WTC11 (cell line): Measurements from ENCODE around the gene ZNF74. TPM values are rescaled to one million over a fixed set of nuclear protein-coding genes. Genes with fewer than 3 reads are reported as not detected.
"Not testable (repeated sequence)": the region's sequence is repeated elsewhere in the genome, so short reads cannot be mapped to it uniquely, and the experiment has no call there.

Source experiments
- ATAC-seq: fragments of 200-7000 bp; cut with Tn5 transposase; 2 replicates; pipeline ENCODE4 v1.10.0; 2021; ENCODE audit warnings: mild to moderate bottlenecking, moderate library complexity
- CTCF ChIA-PET: fragments of 300-600 bp; sonication (Branson Sonifier 250); formaldehyde crosslinking; loops from one replicate; lab custom pipeline; 2021; ENCODE audit warnings: antibody characterized with exemption; lab: Charles Lee
- POLR2A ChIA-PET: fragments of 350-600 bp; sonication (Branson Sonifier 250); formaldehyde crosslinking; loops from one replicate; lab custom pipeline; 2021; ENCODE audit warnings: antibody characterized with exemption; lab: Charles Lee
- DNase-seq: peaks from one replicate; pipeline ENCODE4 v3.0.0; 2021; ENCODE audit warnings: low spot score
- H3K27ac Mint-ChIP-seq: 2 replicates; pipeline ENCODE4 v1.8.0; 2021; ENCODE audit warnings: mixed read lengths
- H3K27me3 Mint-ChIP-seq: 2 replicates; pipeline ENCODE4 v1.8.0; 2021; ENCODE audit warnings: low read depth, mild to moderate bottlenecking, moderate library complexity, mixed read lengths
- H3K36me3 Mint-ChIP-seq: 2 replicates; pipeline ENCODE4 v1.8.0; 2021; ENCODE audit warnings: mixed read lengths
- H3K4me1 Mint-ChIP-seq: 2 replicates; pipeline ENCODE4 v1.8.0; 2022; ENCODE audit warnings: mixed read lengths
- H3K4me3 Mint-ChIP-seq: 2 replicates; pipeline ENCODE4 v1.8.0; 2021; ENCODE audit warnings: mild to moderate bottlenecking, moderate library complexity, mixed read lengths
- H3K9me3 Mint-ChIP-seq: 2 replicates; pipeline ENCODE4 v1.8.0; 2021; ENCODE audit warnings: mixed read lengths
- CBFB ChIP-seq: sonication (generic); formaldehyde crosslinking; IDR thresholded peaks from 2 replicates; pipeline ENCODE4 v1.8.1; 2022; ENCODE audit warnings: mild to moderate bottlenecking, low read depth, missing genetic modification reagents
- CDX4 ChIP-seq: fragments of 250-450 bp; sonication (Bioruptor Pico); IDR thresholded peaks from 2 replicates; pipeline ENCODE4 v1.9.0; 2021; ENCODE audit warnings: moderate library complexity, mild to moderate bottlenecking, inconsistent platforms, borderline replicate concordance
- E2F1 ChIP-seq: sonication (generic); formaldehyde crosslinking; IDR thresholded peaks from 2 replicates; pipeline ENCODE4 v1.8.0; 2022; ENCODE audit warnings: mild to moderate bottlenecking, missing genetic modification reagents
- GABPB1 ChIP-seq: sonication (generic); formaldehyde crosslinking; IDR thresholded peaks from 2 replicates; pipeline ENCODE4 v1.8.1; 2023; ENCODE audit warnings: mild to moderate bottlenecking, missing genetic modification reagents
- HMGA2 ChIP-seq: fragments of 250-450 bp; sonication (Bioruptor Pico); IDR thresholded peaks from 2 replicates; pipeline ENCODE4 v1.4.0; 2021; ENCODE audit warnings: mild to moderate bottlenecking, moderate library complexity
- HMGXB4 ChIP-seq: sonication (generic); formaldehyde crosslinking; IDR thresholded peaks from 2 replicates; pipeline ENCODE4 v1.8.1; 2023; ENCODE audit warnings: mild to moderate bottlenecking, moderate library complexity, missing genetic modification reagents
- KAT7 ChIP-seq: sonication (generic); formaldehyde crosslinking; IDR thresholded peaks from 2 replicates; pipeline ENCODE4 v1.8.1; 2023; ENCODE audit warnings: missing genetic modification reagents, mild to moderate bottlenecking, borderline replicate concordance
- NFATC4 ChIP-seq: fragments of 250-450 bp; sonication (Bioruptor Pico); IDR thresholded peaks from 2 replicates; pipeline ENCODE4 v1.9.0; 2021; ENCODE audit warnings: mild to moderate bottlenecking
- OVOL2 ChIP-seq: fragments of 250-450 bp; sonication (Bioruptor Pico); IDR thresholded peaks from 2 replicates; pipeline ENCODE4 v1.9.0; 2021; ENCODE audit warnings: mild to moderate bottlenecking, borderline replicate concordance
- RELA ChIP-seq: sonication (generic); formaldehyde crosslinking; IDR thresholded peaks from 2 replicates; pipeline ENCODE4 v1.8.1; 2022; ENCODE audit warnings: missing genetic modification reagents, mild to moderate bottlenecking, borderline replicate concordance
- SMAD3 ChIP-seq: sonication (generic); formaldehyde crosslinking; IDR thresholded peaks from 2 replicates; pipeline ENCODE4 v1.8.0; 2022; ENCODE audit warnings: missing genetic modification reagents, mild to moderate bottlenecking, borderline replicate concordance
- STAT6 ChIP-seq: sonication (generic); formaldehyde crosslinking; conservative IDR thresholded peaks from 2 replicates; pipeline ENCODE4 v1.8.1; 2023; ENCODE audit warnings: mild to moderate bottlenecking, low read depth, missing genetic modification reagents, moderate library complexity
- TEAD4 ChIP-seq: sonication (generic); formaldehyde crosslinking; IDR thresholded peaks from 2 replicates; pipeline ENCODE4 v1.8.0; 2022; ENCODE audit warnings: mild to moderate bottlenecking, missing genetic modification reagents
- USF1 ChIP-seq: sonication (generic); formaldehyde crosslinking; IDR thresholded peaks from 2 replicates; pipeline ENCODE4 v1.8.0; 2022; ENCODE audit warnings: mild to moderate bottlenecking, missing genetic modification reagents
- ZNF138 ChIP-seq: sonication (generic); formaldehyde crosslinking; conservative IDR thresholded peaks from 2 replicates; pipeline ENCODE4 v1.8.1; 2022; ENCODE audit warnings: mild to moderate bottlenecking, moderate library complexity, missing genetic modification reagents
- ZNF423 ChIP-seq: fragments of 250-450 bp; sonication (Bioruptor Pico); IDR thresholded peaks from 2 replicates; pipeline ENCODE4 v2.1.2; 2022; ENCODE audit warnings: mild to moderate bottlenecking, moderate library complexity
- total RNA-seq: library from RNA; stranded (reverse); gene quantifications from 3 replicates; pipeline ENCODE4 v1.2.3, GENCODE V29; 2021
- TF ChIP-seq, protein P1 (sequence below): sonication (generic); formaldehyde crosslinking; IDR thresholded peaks from 2 replicates; pipeline ENCODE4 v1.8.1; 2023; ENCODE audit warnings: mild to moderate bottlenecking, missing genetic modification reagents, moderate library complexity

Gene ZNF74
- total RNA-seq, 1 experiment from 2014 or later = 62.8 TPM

- TF ChIP-seq STAT6 (no peak), NFATC4 (CRISPR knock-in tag) (no peak), GABPB1 (no peak), KAT7 (CRISPR knock-in tag) (no peak), USF1 (CRISPR knock-in tag) (no peak), HMGXB4 (CRISPR knock-in tag) (no peak), CBFB (CRISPR knock-in tag) (no peak), OVOL2 (CRISPR knock-in tag) (no peak), HMGA2 (CRISPR knock-in tag) (no peak)
Observed at GRCh38 chr22:20390394-20390907, 3.5 kb upstream of the ZNF74 start (continued).

DNA sequence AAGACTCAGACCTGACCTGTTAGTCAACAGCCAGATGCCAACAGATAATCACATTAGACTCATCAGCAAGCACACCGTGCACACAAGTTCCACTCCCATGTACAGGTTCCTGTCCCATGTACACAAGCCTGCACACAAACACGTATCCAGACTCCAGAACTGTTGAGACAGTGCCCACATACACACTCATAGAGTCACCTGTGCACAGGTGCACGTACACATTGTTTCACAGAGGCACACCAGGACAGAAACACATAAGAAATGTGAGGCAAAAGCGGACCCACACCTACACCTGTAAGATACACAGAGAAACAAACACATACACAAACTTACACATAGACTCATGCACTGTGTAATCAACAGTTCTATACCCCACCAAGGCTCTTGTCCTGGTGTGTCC lies 2.7 kb upstream of the ZNF74 start:
- H3K27ac Mint-ChIP-seq = peak overlapping the region; percentile 3; the same call in 1 of the 2 replicates
- POLR2A ChIA-PET = no interaction called here

GRCh38 chr22:20392365-20392881 lies 1.5 kb upstream of the ZNF74 start:
- ATAC-seq, POLR2A ChIA-PET: not testable (repeated sequence)
- H3K4me1 Mint-ChIP-seq = peaks cover 30% of the 10 kb centered on the region

More for the DNA sequence above, 2.7 kb upstream of the ZNF74 start:
- CTCF ChIA-PET = interaction anchor here (1.2 kb wide), 1 partner anchor 28 kb away, joined by 3 read pairs; no protein-coding TSS in a partner anchor
- Mint-ChIP-seq H3K4me1 (peaks cover 25% of the 10 kb centered on the region), H3K4me3 (no peak overlapping the region), H3K9me3 (peaks cover 6% of the 10 kb centered on the region), H3K27me3 (no peaks in the 10 kb centered on the region; the same call in none of the 2 replicates), H3K36me3 (peaks cover 4% of the 10 kb centered on the region; the same call in 1 of the 2 replicates)
- ATAC-seq = no peak
- TF ChIP-seq CDX4 (CRISPR knock-in tag) (no peak), ZNF423 (CRISPR knock-in tag) (no peak), ZNF138 (CRISPR knock-in tag) (no peak), E2F1 (no peak), TEAD4 (CRISPR knock-in tag) (no peak), SMAD3 (CRISPR knock-in tag) (no peak), RELA (no peak), NFATC4 (CRISPR knock-in tag) (no peak)
- TF ChIP-seq, protein P1, sequence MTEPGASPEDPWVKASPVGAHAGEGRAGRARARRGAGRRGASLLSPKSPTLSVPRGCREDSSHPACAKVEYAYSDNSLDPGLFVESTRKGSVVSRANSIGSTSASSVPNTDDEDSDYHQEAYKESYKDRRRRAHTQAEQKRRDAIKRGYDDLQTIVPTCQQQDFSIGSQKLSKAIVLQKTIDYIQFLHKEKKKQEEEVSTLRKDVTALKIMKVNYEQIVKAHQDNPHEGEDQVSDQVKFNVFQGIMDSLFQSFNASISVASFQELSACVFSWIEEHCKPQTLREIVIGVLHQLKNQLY (CRISPR knock-in tag) = no peak
- no peak for DNase-seq

More at GRCh38 chr22:20392365-20392881, 1.5 kb upstream of the ZNF74 start:
- H3K36me3 Mint-ChIP-seq = peaks cover 13% of the 10 kb centered on the region
- H3K27me3 Mint-ChIP-seq, DNase-seq, H3K9me3 Mint-ChIP-seq, H3K27ac Mint-ChIP-seq, H3K4me3 Mint-ChIP-seq: not testable (repeated sequence)
- CTCF ChIA-PET = interaction anchor here (0.6 to 1.2 kb wide), 3 partner anchors 10 to 238 kb away, joined by 3 read pairs; no protein-coding TSS in a partner anchor
